SK-N-SH treated with all-trans-retinoic acid at 6 μM for 48 hours (cell line): ENCODE data around the gene BPIFB1.

ENCODE experiments used
- ARNTL ChIP-seq: fragments of 450-650 bp; formaldehyde crosslinking; IDR thresholded peaks from 2 replicates; pipeline ENCODE4 v1.5.0; 2020; ENCODE audit warnings: low read depth, mild to moderate bottlenecking, moderate library complexity, borderline replicate concordance
- CREB5 ChIP-seq: fragments of 250-450 bp; sonication (Bioruptor Pico); IDR thresholded peaks from 2 replicates; pipeline ENCODE4 v1.5.1; 2020; ENCODE audit warnings: low read depth, mild to moderate bottlenecking, moderate library complexity
- CSDC2 ChIP-seq: fragments of 250-450 bp; sonication (Bioruptor Pico); IDR thresholded peaks from 2 replicates; pipeline ENCODE4 v1.5.0; 2020; ENCODE audit warnings: mild to moderate bottlenecking, moderate library complexity
- PPARA ChIP-seq: fragments of 250-450 bp; sonication (Bioruptor Pico); IDR thresholded peaks from 2 replicates; pipeline ENCODE4 v1.5.0; 2020; ENCODE audit warnings: mild to moderate bottlenecking, borderline replicate concordance
- RARB ChIP-seq: fragments of 250-450 bp; sonication (Bioruptor Pico); IDR thresholded peaks from 2 replicates; pipeline ENCODE4 v1.8.0; 2021; ENCODE audit warnings: mild to moderate bottlenecking, moderate library complexity
- TCF4 ChIP-seq: fragments of 250-450 bp; sonication (Bioruptor Pico); IDR thresholded peaks from 2 replicates; pipeline ENCODE4 v1.8.0; 2021; ENCODE audit warnings: mild to moderate bottlenecking, moderate library complexity, borderline replicate concordance
- TOX ChIP-seq: fragments of 250-450 bp; sonication (Bioruptor Pico); IDR thresholded peaks from 2 replicates; pipeline ENCODE4 v1.8.0; 2021; ENCODE audit warnings: mild to moderate bottlenecking, moderate library complexity, borderline replicate concordance
- ZC3H10 ChIP-seq: fragments of 250-450 bp; sonication (Bioruptor Pico); IDR thresholded peaks from 2 replicates; pipeline ENCODE4 v1.5.1; 2021; ENCODE audit warnings: mild to moderate bottlenecking, moderate library complexity
- ZFP3 ChIP-seq: fragments of 250-450 bp; sonication (Bioruptor Pico); IDR thresholded peaks from 2 replicates; pipeline ENCODE4 v1.5.0; 2020; ENCODE audit warnings: mild to moderate bottlenecking, moderate library complexity
- ZNF8 ChIP-seq: fragments of 450-650 bp; formaldehyde crosslinking; IDR thresholded peaks from 2 replicates; pipeline ENCODE4 v1.5.0; 2020; ENCODE audit warnings: mild to moderate bottlenecking, moderate library complexity
- TF ChIP-seq, protein P1 (sequence below): fragments of 250-450 bp; sonication (Bioruptor Pico); IDR thresholded peaks from 2 replicates; pipeline ENCODE4 v1.8.0; 2020; ENCODE audit warnings: mild to moderate bottlenecking, moderate library complexity, borderline replicate concordance

GRCh38 chr20:33313686-33314314 is 30.8 kb downstream of the BPIFB1 start:
- TF ChIP-seq ZC3H10, result no peak
- TF ChIP-seq TCF4 (CRISPR knock-in tag), result no peak
- no peak for TF ChIP-seq TOX (CRISPR knock-in tag)
- TF ChIP-seq, protein P1, sequence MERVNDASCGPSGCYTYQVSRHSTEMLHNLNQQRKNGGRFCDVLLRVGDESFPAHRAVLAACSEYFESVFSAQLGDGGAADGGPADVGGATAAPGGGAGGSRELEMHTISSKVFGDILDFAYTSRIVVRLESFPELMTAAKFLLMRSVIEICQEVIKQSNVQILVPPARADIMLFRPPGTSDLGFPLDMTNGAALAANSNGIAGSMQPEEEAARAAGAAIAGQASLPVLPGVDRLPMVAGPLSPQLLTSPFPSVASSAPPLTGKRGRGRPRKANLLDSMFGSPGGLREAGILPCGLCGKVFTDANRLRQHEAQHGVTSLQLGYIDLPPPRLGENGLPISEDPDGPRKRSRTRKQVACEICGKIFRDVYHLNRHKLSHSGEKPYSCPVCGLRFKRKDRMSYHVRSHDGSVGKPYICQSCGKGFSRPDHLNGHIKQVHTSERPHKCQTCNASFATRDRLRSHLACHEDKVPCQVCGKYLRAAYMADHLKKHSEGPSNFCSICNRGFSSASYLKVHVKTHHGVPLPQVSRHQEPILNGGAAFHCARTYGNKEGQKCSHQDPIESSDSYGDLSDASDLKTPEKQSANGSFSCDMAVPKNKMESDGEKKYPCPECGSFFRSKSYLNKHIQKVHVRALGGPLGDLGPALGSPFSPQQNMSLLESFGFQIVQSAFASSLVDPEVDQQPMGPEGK (CRISPR knock-in tag), result no peak
- TF ChIP-seq CREB5 (CRISPR knock-in tag), result no peak
- no peak for TF ChIP-seq RARB (CRISPR knock-in tag)
- TF ChIP-seq CSDC2 (CRISPR knock-in tag), result no peak
- no peak for TF ChIP-seq ZFP3 (CRISPR knock-in tag)
- TF ChIP-seq ZNF8 (CRISPR knock-in tag), result no peak
- TF ChIP-seq PPARA (CRISPR knock-in tag), result no peak
- no peak for TF ChIP-seq ARNTL (CRISPR knock-in tag)
